OCI-M1 (cell line): ENCODE results near the gene MIX23.
A peak's percentile ranks its signal among the peaks of the same experiment; 100 is the strongest.

Experiments used
- DNase-seq: peaks from one replicate; lab custom pipeline; 2025; lab: John Stamatoyannopoulos, UW

The MIX23 gene

DNA sequence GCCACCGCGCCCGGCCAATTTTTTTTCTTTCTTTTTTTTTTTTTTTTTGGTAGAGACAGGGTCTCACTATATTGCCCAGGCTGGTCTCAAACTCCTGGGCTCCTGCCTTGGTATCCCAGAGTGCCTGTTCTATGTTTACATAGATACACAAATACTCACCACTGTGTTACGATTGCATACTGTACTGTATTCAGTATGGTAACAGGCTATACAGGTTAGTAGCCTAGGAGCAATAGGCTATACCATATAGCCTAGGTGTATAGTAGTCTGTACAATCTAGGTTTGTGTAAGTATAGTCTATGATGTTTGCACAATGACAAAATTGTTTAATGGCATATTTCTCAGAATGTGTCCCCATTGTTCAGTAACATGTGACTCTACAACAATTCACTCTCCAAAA is 31.4 kb downstream of the MIX23 start:
- DNase-seq, result no peak

DNA sequence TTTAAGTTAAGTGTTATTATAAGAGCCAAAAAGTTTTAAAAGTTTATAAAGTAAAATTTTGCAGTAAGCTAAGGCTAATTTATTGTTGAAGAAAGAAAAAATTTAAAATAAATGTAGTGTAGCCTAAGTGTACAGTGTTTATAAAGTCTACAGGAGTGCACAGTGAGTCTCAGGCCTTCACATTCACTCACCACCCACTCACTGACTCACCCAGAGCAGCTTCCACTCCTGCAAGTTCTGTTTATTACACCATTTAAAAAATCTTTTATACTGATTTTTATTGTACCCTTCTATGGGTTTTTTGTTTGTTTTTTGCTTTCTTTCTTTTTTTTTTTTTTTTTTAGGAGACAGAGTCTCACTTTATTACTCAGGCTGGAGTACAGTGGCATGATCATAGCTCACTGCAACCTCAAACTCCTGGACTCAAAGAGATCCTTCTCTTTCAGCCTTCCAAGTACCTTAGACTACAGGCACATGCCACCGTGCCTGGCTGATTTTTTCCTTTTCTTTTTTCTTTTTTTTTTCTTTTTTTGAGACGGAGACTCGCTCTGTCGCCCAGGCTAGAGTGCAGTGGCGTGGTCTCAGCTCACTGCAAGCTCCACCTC is 32.1 kb downstream of the MIX23 start:
- DNase-seq, result no peak

DNA sequence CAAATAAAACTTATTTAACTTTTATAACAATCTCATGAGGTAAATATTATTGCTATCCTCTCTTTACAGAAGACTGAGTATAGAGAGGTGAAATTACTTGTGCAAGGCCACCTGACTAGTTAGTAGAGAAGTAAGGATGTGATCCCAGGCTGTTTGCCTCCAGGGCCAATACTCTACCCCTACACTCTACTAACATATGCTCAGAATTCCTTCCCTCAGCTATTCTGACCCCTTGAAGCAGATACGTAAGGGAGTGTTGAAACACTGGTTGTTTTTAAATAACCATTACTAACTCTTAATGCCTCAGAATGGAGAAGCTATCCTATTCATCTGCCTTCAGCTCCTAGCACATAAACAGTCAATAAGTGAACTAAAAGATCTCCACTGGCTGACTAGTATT is 33.9 kb downstream of the MIX23 start:
- DNase-seq, result no peak

DNA sequence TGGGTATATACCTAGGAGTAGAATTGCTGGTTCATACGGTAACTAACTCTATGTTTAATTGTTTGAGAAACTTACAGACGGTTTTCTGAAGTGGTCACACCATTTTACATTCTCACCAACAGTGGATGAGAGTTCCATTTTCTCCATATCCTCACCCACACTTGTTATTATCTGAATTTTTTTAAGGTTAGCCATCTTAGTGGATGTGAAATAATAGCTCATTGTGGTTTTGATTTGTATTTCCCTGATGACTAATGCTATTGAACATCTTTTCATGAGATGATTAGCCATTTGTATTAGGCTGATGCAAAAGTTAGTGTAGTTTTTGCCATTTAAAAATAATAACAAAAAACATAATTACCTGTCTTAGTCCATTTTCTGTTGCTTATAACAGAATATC is 39.4 kb downstream of the MIX23 start:
- no peak for DNase-seq

GRCh38 chr3:122342803-122343202 is 40.2 kb downstream of the MIX23 start:
- DNase-seq, result no peak

GRCh38 chr3:122332551-122332950 is 50.5 kb downstream of the MIX23 start:
- no peak for DNase-seq

- no peak for DNase-seq
Measured at GRCh38 chr3:122331886-122332285, 51.1 kb downstream of the MIX23 start.

DNA sequence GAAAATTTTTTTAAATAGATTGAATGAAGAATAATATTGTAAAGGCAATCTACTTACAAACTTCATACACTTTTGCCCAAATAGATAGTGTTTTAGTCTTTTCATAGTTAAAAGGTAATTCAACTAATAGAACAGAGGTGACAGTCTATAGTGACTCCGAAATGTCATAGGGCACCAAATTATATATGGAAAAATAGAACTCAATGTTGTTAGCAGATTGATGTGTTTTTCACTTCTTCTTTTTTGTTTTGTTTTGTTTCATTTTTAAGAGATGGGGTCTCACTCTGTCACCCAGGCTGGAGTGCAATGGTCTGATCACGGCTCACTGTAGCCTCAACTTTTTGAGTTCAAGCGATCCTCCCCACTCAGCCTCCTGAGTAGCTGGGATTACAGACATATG is 57.3 kb downstream of the MIX23 start:
- no peak for DNase-seq

GRCh38 chr3:122324871-122325323 is 58.1 kb downstream of the MIX23 start, which contains the start of gene CSTA:
Gene CSTA (plus strand): TSS chr3:122325248. CDS start chr3:122325293, 45 bp downstream.
- DNase-seq, result peak; percentile 54

GRCh38 chr3:122322095-122323075 is 60.6 kb downstream of the MIX23 start:
- DNase-seq, result peak; percentile 30

GRCh38 chr3:122318620-122319019 is 64.4 kb downstream of the MIX23 start:
- no peak for DNase-seq

- DNase-seq, result no peak
Measured at GRCh38 chr3:122316368-122316767, 66.7 kb downstream of the MIX23 start.

GRCh38 chr3:122315619-122316018 is 67.4 kb downstream of the MIX23 start:
- no peak for DNase-seq

- DNase-seq, result no peak
Measured at GRCh38 chr3:122314228-122314876, 68.7 kb downstream of the MIX23 start.

DNA sequence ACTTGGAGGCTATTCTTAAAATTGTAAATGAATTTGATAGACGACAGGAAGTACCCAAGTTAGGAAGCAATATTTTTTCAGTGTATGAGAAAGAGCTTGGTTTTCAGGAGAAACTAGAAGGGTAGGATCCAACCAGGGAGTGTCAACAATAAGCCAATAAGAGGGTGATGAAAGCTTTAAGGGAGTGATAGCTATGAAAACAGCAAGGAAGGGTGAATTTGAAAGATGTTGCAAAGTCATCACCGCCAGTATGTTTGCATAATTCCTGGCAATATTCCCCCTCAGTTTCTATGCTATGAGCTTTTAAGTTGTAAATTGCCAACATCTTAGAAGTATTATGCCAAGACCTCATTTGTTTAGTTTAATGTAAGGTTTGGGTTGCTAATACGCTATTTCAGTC is 69.8 kb downstream of the MIX23 start:
- no peak for DNase-seq

DNA sequence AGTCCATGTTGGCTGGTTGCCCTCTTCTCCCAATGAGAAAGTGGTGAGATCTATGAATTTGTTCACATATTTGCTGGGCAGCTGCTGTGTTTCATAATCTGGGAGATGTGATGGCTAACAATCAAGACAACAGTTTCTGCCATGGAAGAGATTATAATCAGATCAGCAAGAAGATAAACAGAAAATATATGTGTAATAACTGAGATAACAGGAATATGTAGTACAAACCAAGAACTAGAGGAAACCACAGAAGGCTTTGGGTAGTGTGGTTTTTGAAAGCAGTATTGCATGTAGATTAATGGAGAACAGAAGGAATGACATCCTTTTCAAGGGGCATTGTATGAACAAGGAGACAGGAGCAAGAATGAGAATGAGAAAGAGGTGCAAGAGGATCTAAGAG is 70.2 kb downstream of the MIX23 start:
- no peak for DNase-seq

- DNase-seq, result no peak
Measured at GRCh38 chr3:122310361-122310760, 72.7 kb downstream of the MIX23 start.
